Measurements from ENCODE around the gene TPCN2.
A peak's percentile ranks its signal among the peaks of the same experiment; 100 is the strongest.
"Not testable (repeated sequence)": the region's sequence is repeated elsewhere in the genome, so short reads cannot be mapped to it uniquely, and the experiment has no call there.

TPCN2 gene

GRCh38 chr11:69048694-69049489 lies at the start of gene TPCN2:
TPCN2 (plus strand) TSS chr11:69048932; CDS start chr11:69048998, 66 bp downstream.
- DNase-seq = peak; percentile 98

GRCh38 chr11:68999093-68999747 lies 49.5 kb upstream of the TPCN2 start:
- DNase-seq = no peak

- not testable (repeated sequence) for DNase-seq
Measured at GRCh38 chr11:68999748-69000355, 48.9 kb upstream of the TPCN2 start.

GRCh38 chr11:69000391-69000790 lies 48.3 kb upstream of the TPCN2 start:
- DNase-seq = no peak

GRCh38 chr11:69000831-69001242 lies 47.9 kb upstream of the TPCN2 start:
- DNase-seq = peak; percentile 64

- peak; percentile 36 for DNase-seq
Measured at GRCh38 chr11:69001243-69002081, 47.3 kb upstream of the TPCN2 start.

GRCh38 chr11:69002110-69002569 lies 46.6 kb upstream of the TPCN2 start:
- DNase-seq = peak; percentile 50

- no peak for DNase-seq
Measured at GRCh38 chr11:69002570-69003231, 46.0 kb upstream of the TPCN2 start.

- no peak for DNase-seq
Measured at GRCh38 chr11:69003301-69003865, 45.3 kb upstream of the TPCN2 start.

- no peak for DNase-seq
Measured at GRCh38 chr11:69003866-69004367, 44.8 kb upstream of the TPCN2 start.

GRCh38 chr11:69004411-69005182 lies 44.1 kb upstream of the TPCN2 start:
- no peak for DNase-seq

- no peak for DNase-seq
Measured at GRCh38 chr11:69005183-69005630, 43.5 kb upstream of the TPCN2 start.

- no peak for DNase-seq
Measured at GRCh38 chr11:69005631-69006368, 42.9 kb upstream of the TPCN2 start.

GRCh38 chr11:69006816-69007215 lies 41.9 kb upstream of the TPCN2 start:
- DNase-seq = no peak

GRCh38 chr11:69007975-69008381 lies 40.8 kb upstream of the TPCN2 start:
- no peak for DNase-seq

GRCh38 chr11:69008737-69009440 lies 39.8 kb upstream of the TPCN2 start:
- no peak for DNase-seq

GRCh38 chr11:69009441-69010211 lies 39.1 kb upstream of the TPCN2 start:
- DNase-seq = no peak

GRCh38 chr11:69010361-69010891 lies 38.3 kb upstream of the TPCN2 start:
- DNase-seq = peak; percentile 31

All from eye (tissue), 1 donor.